ENCODE measurements around the gene IGFALS.

IGFALS gene

GRCh38 chr16:1763521-1764511 lies 29.7 kb downstream of the IGFALS start:
- DNase-seq: no peak

- no peak for DNase-seq
These were observed 30.5 kb downstream of the IGFALS start for GRCh38 chr16:1762879-1763520.

- DNase-seq: no peak
These were observed 31.2 kb downstream of the IGFALS start for GRCh38 chr16:1762196-1762878.

- DNase-seq: no peak
These were observed 31.8 kb downstream of the IGFALS start for GRCh38 chr16:1761751-1762150.

- DNase-seq: no peak
These were observed 32.6 kb downstream of the IGFALS start for GRCh38 chr16:1760911-1761310.

GRCh38 chr16:1759511-1759910 lies 34.0 kb downstream of the IGFALS start:
- no peak for DNase-seq

GRCh38 chr16:1758923-1759322 lies 34.6 kb downstream of the IGFALS start:
- DNase-seq: no peak

GRCh38 chr16:1757714-1758461 lies 35.6 kb downstream of the IGFALS start:
- no peak for DNase-seq

- no peak for DNase-seq
These were observed 39.3 kb downstream of the IGFALS start for GRCh38 chr16:1754204-1754603.

GRCh38 chr16:1752853-1753252 lies 40.7 kb downstream of the IGFALS start:
- no peak for DNase-seq

- DNase-seq: no peak
These were observed 41.6 kb downstream of the IGFALS start for GRCh38 chr16:1751946-1752345.

- no peak for DNase-seq
These were observed 44.1 kb downstream of the IGFALS start for GRCh38 chr16:1749152-1750117.

- no peak for DNase-seq
These were observed 45.6 kb downstream of the IGFALS start for GRCh38 chr16:1747934-1748333.

- DNase-seq: no peak
These were observed 46.8 kb downstream of the IGFALS start for GRCh38 chr16:1746693-1747195.

GRCh38 chr16:1745900-1746692 lies 47.4 kb downstream of the IGFALS start:
- no peak for DNase-seq

GRCh38 chr16:1745181-1745899 lies 48.2 kb downstream of the IGFALS start:
- no peak for DNase-seq

- DNase-seq: no peak
These were observed 49.1 kb downstream of the IGFALS start for GRCh38 chr16:1744338-1744840.

GRCh38 chr16:1743376-1744337 lies 49.8 kb downstream of the IGFALS start:
- DNase-seq: no peak
